ENCODE results near the gene NCCRP1.

NCCRP1 gene

GRCh38 chr19:39172700-39173501 is 23.9 kb upstream of the NCCRP1 start:
- Histone ChIP-seq H2BK120ac (ENCODE audit: insufficient read depth, low read length, poor library complexity) (no peak overlapping the region), H3K4me1 (ENCODE audit: control insufficient read depth in 1 of 2, insufficient read depth in 2 of 2, low read length in 2 of 2) (peaks cover 5% of the 10 kb centered on the region in 2 experiments), H3K27me3 (ENCODE audit: insufficient read depth, low read length) (no peaks in the 10 kb centered on the region), H3K36me3 (ENCODE audit: control insufficient read depth in 1 of 2, insufficient read depth in 2 of 2, low read length in 2 of 2) (peaks cover 80 to 81% of the 10 kb centered on the region in 2 experiments), H3K4me3 (ENCODE audit: low read depth, low read length) (no peak overlapping the region), H2BK12ac (ENCODE audit: low read length) (no peak overlapping the region), H3K14ac (ENCODE audit: low read length) (no peak overlapping the region), H3K27ac (ENCODE audit: low read depth, low read length) (no peak overlapping the region), H3K4ac (ENCODE audit: low read depth, low read length) (no peak overlapping the region), H4K91ac (ENCODE audit: low read depth, low read length) (no peak overlapping the region), H4K12ac (ENCODE audit: low read depth, low read length) (no peak overlapping the region), H3K79me2 (ENCODE audit: control insufficient read depth, insufficient read depth, low read length, poor library complexity) (peaks cover under 1% of the 10 kb centered on the region), H4K8ac (ENCODE audit: low read depth, low read length) (no peak overlapping the region), H3K23ac (ENCODE audit: low read length) (no peak overlapping the region), H3K79me1 (ENCODE audit: low read length) (peaks cover 3% of the 10 kb centered on the region), H3K9me3 (ENCODE audit: insufficient read depth, low read depth, low read length) (peaks cover 3% of the 10 kb centered on the region), H2AK5ac (ENCODE audit: low read length) (no peak overlapping the region), H3K9ac (ENCODE audit: low read length) (no peak overlapping the region), H3K18ac (ENCODE audit: low read length) (peak overlapping the region; percentile 26), H3K4me2 (ENCODE audit: low read length) (no peak overlapping the region), H2AFZ (ENCODE audit: insufficient read depth, low read length, poor library complexity) (no peak overlapping the region), H2BK5ac (ENCODE audit: low read depth, low read length, poor library complexity) (no peak overlapping the region)
- no peak for DNase-seq
- no CpG with 5 or more reads among the region's 45 CpGs for WGBS (ENCODE audit: extremely low coverage, insufficient coverage, insufficient read length)

DNA sequence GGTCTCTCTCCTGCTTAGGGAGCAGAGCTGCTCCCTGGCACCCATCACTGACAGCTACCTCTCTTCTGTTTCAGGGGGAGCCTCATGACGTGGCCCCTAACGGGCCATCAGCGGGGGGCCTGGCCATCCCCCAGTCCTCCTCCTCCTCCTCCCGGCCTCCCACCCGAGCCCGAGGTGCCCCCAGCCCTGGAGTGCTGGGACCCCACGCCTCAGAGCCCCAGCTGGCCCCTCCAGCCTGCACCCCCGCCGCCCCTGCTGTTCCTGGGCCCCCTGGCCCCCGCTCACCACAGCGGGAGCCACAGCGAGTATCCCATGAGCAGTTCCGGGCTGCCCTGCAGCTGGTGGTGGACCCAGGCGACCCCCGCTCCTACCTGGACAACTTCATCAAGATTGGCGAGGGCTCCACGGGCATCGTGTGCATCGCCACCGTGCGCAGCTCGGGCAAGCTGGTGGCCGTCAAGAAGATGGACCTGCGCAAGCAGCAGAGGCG is 23.2 kb upstream of the NCCRP1 start:
- no peak overlapping the region for H3K4me2 ChIP-seq (ENCODE audit: low read length)
- H3K27me3 ChIP-seq (ENCODE audit: insufficient read depth, low read length): no peaks in the 10 kb centered on the region
- no CpG with 5 or more reads among the region's 25 CpGs for WGBS (ENCODE audit: extremely low coverage, insufficient coverage, insufficient read length)
- no peak overlapping the region for H3K4ac ChIP-seq (ENCODE audit: low read depth, low read length)
- no peaks in the 10 kb centered on the region for H3K79me2 ChIP-seq (ENCODE audit: control insufficient read depth, insufficient read depth, low read length, poor library complexity)
- H3K4me3 ChIP-seq (ENCODE audit: low read depth, low read length): no peak overlapping the region
- H3K9ac ChIP-seq (ENCODE audit: low read length): no peak overlapping the region
- H2BK12ac ChIP-seq (ENCODE audit: low read length): no peak overlapping the region
- H2AK5ac ChIP-seq (ENCODE audit: low read length): no peak overlapping the region
- peaks cover 1% of the 10 kb centered on the region for H3K79me1 ChIP-seq (ENCODE audit: low read length)
- H3K14ac ChIP-seq (ENCODE audit: low read length): no peak overlapping the region
- H4K91ac ChIP-seq (ENCODE audit: low read depth, low read length): no peak overlapping the region
- peaks cover 3% of the 10 kb centered on the region for H3K9me3 ChIP-seq (ENCODE audit: insufficient read depth, low read depth, low read length)
- peaks cover 0 to 3% of the 10 kb centered on the region in 2 experiments for H3K4me1 ChIP-seq (ENCODE audit: control insufficient read depth in 1 of 2, insufficient read depth in 2 of 2, low read length in 2 of 2)
- H2BK120ac ChIP-seq (ENCODE audit: insufficient read depth, low read length, poor library complexity): no peak overlapping the region
- H3K23ac ChIP-seq (ENCODE audit: low read length): no peak overlapping the region
- peaks cover 84 to 86% of the 10 kb centered on the region in 2 experiments for H3K36me3 ChIP-seq (ENCODE audit: control insufficient read depth in 1 of 2, insufficient read depth in 2 of 2, low read length in 2 of 2)
- H2AFZ ChIP-seq (ENCODE audit: insufficient read depth, low read length, poor library complexity): no peak overlapping the region
- no peak overlapping the region for H3K27ac ChIP-seq (ENCODE audit: low read depth, low read length)
- no peak overlapping the region for H4K12ac ChIP-seq (ENCODE audit: low read depth, low read length)
- H4K8ac ChIP-seq (ENCODE audit: low read depth, low read length): no peak overlapping the region
- H3K18ac ChIP-seq (ENCODE audit: low read length): no peak overlapping the region
- H2BK5ac ChIP-seq (ENCODE audit: low read depth, low read length, poor library complexity): no peak overlapping the region
- DNase-seq: no peak

- no peak overlapping the region for H4K12ac ChIP-seq (ENCODE audit: low read depth, low read length)
- no peak overlapping the region for H2BK5ac ChIP-seq (ENCODE audit: low read depth, low read length, poor library complexity)
- H3K36me3 ChIP-seq (ENCODE audit: control insufficient read depth in 1 of 2, insufficient read depth in 2 of 2, low read length in 2 of 2): peaks cover 88 to 89% of the 10 kb centered on the region in 2 experiments
- H2AFZ ChIP-seq (ENCODE audit: insufficient read depth, low read length, poor library complexity): no peak overlapping the region
- DNase-seq: no peak
- WGBS (ENCODE audit: extremely low coverage, insufficient coverage, insufficient read length): no CpG with 5 or more reads among the region's 16 CpGs
- no peak overlapping the region for H3K9ac ChIP-seq (ENCODE audit: low read length)
- H3K4me2 ChIP-seq (ENCODE audit: low read length): no peak overlapping the region
- H3K27ac ChIP-seq (ENCODE audit: low read depth, low read length): no peak overlapping the region
- H2BK12ac ChIP-seq (ENCODE audit: low read length): no peak overlapping the region
- H3K9me3 ChIP-seq (ENCODE audit: insufficient read depth, low read depth, low read length): peaks cover 3% of the 10 kb centered on the region
- H3K79me1 ChIP-seq (ENCODE audit: low read length): peaks cover 1% of the 10 kb centered on the region
- no peak overlapping the region for H2AK5ac ChIP-seq (ENCODE audit: low read length)
- H3K23ac ChIP-seq (ENCODE audit: low read length): no peak overlapping the region
- H2BK120ac ChIP-seq (ENCODE audit: insufficient read depth, low read length, poor library complexity): no peak overlapping the region
- no peak overlapping the region for H4K91ac ChIP-seq (ENCODE audit: low read depth, low read length)
- H3K4me3 ChIP-seq (ENCODE audit: low read depth, low read length): no peak overlapping the region
- no peak overlapping the region for H3K18ac ChIP-seq (ENCODE audit: low read length)
- no peaks in the 10 kb centered on the region for H3K79me2 ChIP-seq (ENCODE audit: control insufficient read depth, insufficient read depth, low read length, poor library complexity)
- no peak overlapping the region for H3K4ac ChIP-seq (ENCODE audit: low read depth, low read length)
- no peak overlapping the region for H3K14ac ChIP-seq (ENCODE audit: low read length)
- no peaks in the 10 kb centered on the region for H3K27me3 ChIP-seq (ENCODE audit: insufficient read depth, low read length)
- H3K4me1 ChIP-seq (ENCODE audit: control insufficient read depth in 1 of 2, insufficient read depth in 2 of 2, low read length in 2 of 2): peaks cover 0 to 3% of the 10 kb centered on the region in 2 experiments
- no peak overlapping the region for H4K8ac ChIP-seq (ENCODE audit: low read depth, low read length)
Measured at GRCh38 chr19:39174142-39174541, 22.6 kb upstream of the NCCRP1 start.

DNA sequence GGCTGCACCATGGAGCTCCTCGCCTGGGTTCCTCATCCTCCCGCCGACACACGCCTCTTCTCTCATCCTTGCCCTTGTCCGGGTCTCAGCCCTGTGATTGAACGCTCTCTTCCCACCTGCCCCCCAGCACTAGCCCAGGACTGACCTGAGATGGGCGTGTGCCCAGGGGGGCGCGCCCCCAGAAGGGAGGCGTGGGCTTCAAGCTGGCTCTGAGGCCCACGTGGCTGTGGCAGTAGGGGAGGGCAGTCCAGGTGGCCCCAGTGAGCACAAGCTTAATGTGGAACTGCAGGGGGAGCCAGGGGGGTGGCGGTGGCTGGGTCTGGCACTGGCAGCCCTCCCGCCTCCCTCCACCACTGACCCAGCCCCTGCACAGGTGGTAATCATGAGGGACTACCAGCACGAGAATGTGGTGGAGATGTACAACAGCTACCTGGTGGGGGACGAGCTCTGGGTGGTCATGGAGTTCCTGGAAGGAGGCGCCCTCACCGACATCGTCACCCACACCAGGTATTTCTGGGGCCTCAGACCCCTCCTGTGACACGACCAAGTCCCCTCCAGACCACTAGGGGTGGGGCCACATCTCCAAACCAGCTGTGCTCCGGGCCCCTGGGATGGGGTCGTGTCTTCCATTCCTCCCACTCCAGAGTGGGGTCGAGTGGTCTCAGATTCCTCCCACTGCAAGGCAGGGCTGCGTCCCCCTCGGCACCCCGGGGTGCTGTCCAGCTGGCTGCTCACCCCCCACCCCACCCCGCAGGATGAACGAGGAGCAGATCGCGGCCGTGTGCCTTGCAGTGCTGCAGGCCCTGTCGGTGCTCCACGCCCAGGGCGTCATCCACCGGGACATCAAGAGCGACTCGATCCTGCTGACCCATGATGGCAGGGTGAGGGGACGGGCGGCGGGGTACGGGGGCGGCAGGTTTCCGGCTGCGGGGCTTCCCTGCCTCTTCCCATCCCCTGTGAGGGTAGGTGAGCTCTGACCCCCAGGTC is 21.9 kb upstream of the NCCRP1 start:
- no peak overlapping the region for H4K12ac ChIP-seq (ENCODE audit: low read depth, low read length)
- no peak overlapping the region for H3K4me3 ChIP-seq (ENCODE audit: low read depth, low read length)
- H2BK120ac ChIP-seq (ENCODE audit: insufficient read depth, low read length, poor library complexity): no peak overlapping the region
- H3K4me2 ChIP-seq (ENCODE audit: low read length): no peak overlapping the region
- H4K8ac ChIP-seq (ENCODE audit: low read depth, low read length): no peak overlapping the region
- no peak for DNase-seq
- no peak overlapping the region for H3K14ac ChIP-seq (ENCODE audit: low read length)
- no peak overlapping the region for H3K9ac ChIP-seq (ENCODE audit: low read length)
- no peak overlapping the region for H2BK5ac ChIP-seq (ENCODE audit: low read depth, low read length, poor library complexity)
- H3K79me2 ChIP-seq (ENCODE audit: control insufficient read depth, insufficient read depth, low read length, poor library complexity): no peaks in the 10 kb centered on the region
- peaks cover 1% of the 10 kb centered on the region for H3K79me1 ChIP-seq (ENCODE audit: low read length)
- no CpG with 5 or more reads among the region's 43 CpGs for WGBS (ENCODE audit: extremely low coverage, insufficient coverage, insufficient read length)
- peaks cover 89% of the 10 kb centered on the region in 2 experiments for H3K36me3 ChIP-seq (ENCODE audit: control insufficient read depth in 1 of 2, insufficient read depth in 2 of 2, low read length in 2 of 2)
- no peaks in the 10 kb centered on the region for H3K27me3 ChIP-seq (ENCODE audit: insufficient read depth, low read length)
- H3K4ac ChIP-seq (ENCODE audit: low read depth, low read length): no peak overlapping the region
- H2BK12ac ChIP-seq (ENCODE audit: low read length): no peak overlapping the region
- no peak overlapping the region for H2AK5ac ChIP-seq (ENCODE audit: low read length)
- no peak overlapping the region for H3K23ac ChIP-seq (ENCODE audit: low read length)
- H4K91ac ChIP-seq (ENCODE audit: low read depth, low read length): no peak overlapping the region
- H3K18ac ChIP-seq (ENCODE audit: low read length): no peak overlapping the region
- peaks cover 3% of the 10 kb centered on the region for H3K9me3 ChIP-seq (ENCODE audit: insufficient read depth, low read depth, low read length)
- no peak overlapping the region for H2AFZ ChIP-seq (ENCODE audit: insufficient read depth, low read length, poor library complexity)
- H3K4me1 ChIP-seq (ENCODE audit: control insufficient read depth in 1 of 2, insufficient read depth in 2 of 2, low read length in 2 of 2): peaks cover 0 to 3% of the 10 kb centered on the region in 2 experiments
- no peak overlapping the region for H3K27ac ChIP-seq (ENCODE audit: low read depth, low read length)
